Measurements from ENCODE around the gene VSTM4. TPM values are rescaled to one million over a fixed set of nuclear protein-coding genes. Genes with fewer than 3 reads are reported as not detected.

VSTM4 gene
- total RNA-seq, 4 donors from 2014 or later, result 4.0 to 6.0 (median 4.6) TPM

DNA sequence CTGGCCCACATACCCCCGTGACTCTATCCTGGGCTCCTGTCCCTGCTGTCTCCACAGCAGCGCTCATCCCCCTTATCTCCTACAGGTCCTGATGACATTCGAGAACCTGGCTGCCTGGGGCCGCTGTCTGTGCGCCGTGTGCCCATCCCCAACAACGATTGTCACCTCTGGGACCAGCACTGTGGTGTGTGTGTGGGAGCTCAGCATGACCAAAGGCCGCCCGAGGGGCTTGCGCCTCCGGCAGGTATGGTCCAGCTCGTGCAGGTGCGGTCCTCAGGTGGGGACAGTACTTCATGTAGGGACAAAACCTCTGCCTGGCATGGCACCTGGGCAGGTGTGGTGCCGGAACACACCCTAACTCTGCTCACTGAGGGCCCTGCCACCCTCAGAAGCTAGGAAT, 145.3 kb downstream of the VSTM4 start:
- H3K9me3 ChIP-seq, result no peaks in the 10 kb centered on the region
- TF ChIP-seq POLR2AphosphoS5 (IDR thresholded peaks at IDR 0.05) (no peak), POLR2A (IDR thresholded peaks at IDR 0.05) (no peak), EP300 (IDR thresholded peaks at IDR 0.05) (no peak)
- TF ChIP-seq, protein P1, sequence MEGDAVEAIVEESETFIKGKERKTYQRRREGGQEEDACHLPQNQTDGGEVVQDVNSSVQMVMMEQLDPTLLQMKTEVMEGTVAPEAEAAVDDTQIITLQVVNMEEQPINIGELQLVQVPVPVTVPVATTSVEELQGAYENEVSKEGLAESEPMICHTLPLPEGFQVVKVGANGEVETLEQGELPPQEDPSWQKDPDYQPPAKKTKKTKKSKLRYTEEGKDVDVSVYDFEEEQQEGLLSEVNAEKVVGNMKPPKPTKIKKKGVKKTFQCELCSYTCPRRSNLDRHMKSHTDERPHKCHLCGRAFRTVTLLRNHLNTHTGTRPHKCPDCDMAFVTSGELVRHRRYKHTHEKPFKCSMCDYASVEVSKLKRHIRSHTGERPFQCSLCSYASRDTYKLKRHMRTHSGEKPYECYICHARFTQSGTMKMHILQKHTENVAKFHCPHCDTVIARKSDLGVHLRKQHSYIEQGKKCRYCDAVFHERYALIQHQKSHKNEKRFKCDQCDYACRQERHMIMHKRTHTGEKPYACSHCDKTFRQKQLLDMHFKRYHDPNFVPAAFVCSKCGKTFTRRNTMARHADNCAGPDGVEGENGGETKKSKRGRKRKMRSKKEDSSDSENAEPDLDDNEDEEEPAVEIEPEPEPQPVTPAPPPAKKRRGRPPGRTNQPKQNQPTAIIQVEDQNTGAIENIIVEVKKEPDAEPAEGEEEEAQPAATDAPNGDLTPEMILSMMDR (IDR thresholded peaks at IDR 0.05), result no peak
- H3K27ac ChIP-seq, result no peak overlapping the region
- H3K27me3 ChIP-seq, result no peaks in the 10 kb centered on the region
- no peak for DNase-seq (ENCODE audit: low spot score in 2 of 2)
- H3K4me1 ChIP-seq, result no peaks in the 10 kb centered on the region
- H3K36me3 ChIP-seq, result no peaks in the 10 kb centered on the region
- 95% methylated on average over 4 of the region's 14 CpGs for WGBS
- H3K4me3 ChIP-seq, result no peak overlapping the region

DNA sequence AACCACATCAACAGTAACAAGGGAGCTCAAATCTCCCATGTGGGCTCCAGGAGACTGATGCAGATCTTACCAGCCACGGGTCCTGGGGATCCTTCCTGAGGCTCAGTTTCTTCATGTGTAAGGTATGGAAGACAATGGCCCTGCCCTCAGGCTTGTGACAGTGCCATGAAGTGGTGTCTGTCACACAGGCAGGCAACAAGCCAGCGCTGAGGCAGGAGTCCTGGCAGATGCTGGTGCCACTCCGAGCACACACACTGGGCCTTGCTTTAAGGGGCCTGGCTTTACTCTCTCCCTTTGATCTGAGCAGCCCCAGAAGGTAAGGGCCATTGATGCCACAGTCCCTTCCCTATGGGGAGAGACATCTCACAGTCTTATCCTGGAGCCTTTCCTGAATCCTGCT, 147.3 kb downstream of the VSTM4 start:
- Histone ChIP-seq H3K4me3 (no peak overlapping the region), H3K4me1 (no peaks in the 10 kb centered on the region), H3K27me3 (no peaks in the 10 kb centered on the region), H3K36me3 (no peaks in the 10 kb centered on the region), H3K9me3 (no peaks in the 10 kb centered on the region), H3K27ac (no peak overlapping the region)
- no CpG with 5 or more reads among the region's 3 CpGs for WGBS
- DNase-seq (ENCODE audit: low spot score in 2 of 2), result no peak
- TF ChIP-seq, protein P1 (IDR thresholded peaks at IDR 0.05), result no peak
- no peak for TF ChIP-seq EP300 (IDR thresholded peaks at IDR 0.05)
- TF ChIP-seq POLR2A (IDR thresholded peaks at IDR 0.05), result no peak
- TF ChIP-seq POLR2AphosphoS5 (IDR thresholded peaks at IDR 0.05), result no peak

DNA sequence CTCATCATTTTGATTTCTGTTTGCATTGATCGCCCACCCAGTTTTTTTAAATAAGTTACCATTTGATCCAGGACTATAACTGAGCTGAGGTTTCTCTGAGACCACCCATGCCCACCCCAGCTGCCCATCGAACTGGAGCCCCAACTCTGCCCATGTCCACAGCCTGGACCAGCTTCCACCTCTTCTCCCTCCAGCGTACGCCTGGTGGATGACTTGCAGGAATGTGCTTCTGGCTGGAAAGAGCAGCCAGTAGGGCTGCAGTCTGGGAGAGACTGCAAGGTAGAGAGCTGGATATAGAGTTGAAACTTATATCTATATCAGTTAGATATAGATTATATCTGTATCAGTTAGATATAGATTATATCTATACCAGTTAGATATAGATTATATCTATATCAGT, 149.9 kb downstream of the VSTM4 start:
- TF ChIP-seq, protein P1 (IDR thresholded peaks at IDR 0.05), result no peak
- TF ChIP-seq POLR2AphosphoS5 (IDR thresholded peaks at IDR 0.05) (no peak), EP300 (IDR thresholded peaks at IDR 0.05) (no peak), POLR2A (IDR thresholded peaks at IDR 0.05) (no peak)
- Histone ChIP-seq H3K36me3 (no peaks in the 10 kb centered on the region), H3K27me3 (no peaks in the 10 kb centered on the region), H3K4me1 (no peaks in the 10 kb centered on the region), H3K27ac (no peak overlapping the region), H3K9me3 (no peaks in the 10 kb centered on the region), H3K4me3 (no peak overlapping the region)
- no peak for DNase-seq (ENCODE audit: low spot score in 2 of 2)
- WGBS, result 97% methylated on average over 4 of the region's 4 CpGs

Other genes with a start within 250 kb of the VSTM4 start
- gene LRRC18, start 175.7 kb downstream of the VSTM4 start, total RNA-seq, result not detected
- not detected for gene FAM170B, start 18.5 kb upstream of the VSTM4 start, total RNA-seq
- gene TMEM273, start 72.9 kb upstream of the VSTM4 start, total RNA-seq, result 10 to 100 TPM in 1 of 4 donors, 1 to 10 TPM in 3; 1.3 to 10.6 (median 6.8) TPM
- gene C10orf71, start 183.6 kb upstream of the VSTM4 start, total RNA-seq, result not detected

Measured in suprapubic skin (tissue), 4 donors.